HFFc6 (cell line): Measurements from ENCODE around the gene MYO1D. TPM values are rescaled to one million over a fixed set of nuclear protein-coding genes. Genes with fewer than 3 reads are reported as not detected.

Experiments
- DNase-seq: peaks from one replicate; pipeline ENCODE4 v3.0.0-alpha.2; 2018
- H3K27ac Mint-ChIP-seq: 2 replicates; pipeline ENCODE4 v1.8.0; 2020; ENCODE audit warnings: mild to moderate bottlenecking, mixed read lengths
- H3K27me3 Mint-ChIP-seq: 2 replicates; pipeline ENCODE4 v1.8.0; 2021; ENCODE audit warnings: mild to moderate bottlenecking, moderate library complexity, mixed read lengths; ENCODE audit not compliant: insufficient read depth
- H3K36me3 Mint-ChIP-seq: 2 replicates; pipeline ENCODE4 v1.8.0; 2021; ENCODE audit warnings: low read depth, mixed read lengths
- H3K4me1 Mint-ChIP-seq: 2 replicates; pipeline ENCODE4 v1.8.0; 2020; ENCODE audit warnings: low read depth, mixed read lengths
- H3K4me3 Mint-ChIP-seq: 2 replicates; pipeline ENCODE4 v1.8.0; 2020; ENCODE audit warnings: mild to moderate bottlenecking, moderate library complexity, mixed read lengths
- H3K9me3 Mint-ChIP-seq: 2 replicates; pipeline ENCODE4 v1.8.0; 2020; ENCODE audit warnings: mild to moderate bottlenecking, mixed read lengths
- CTCF ChIP-seq: fragments of 200-600 bp; sonication (generic); IDR thresholded peaks from 2 replicates; pipeline ENCODE4 v1.5.0; 2021; ENCODE audit warnings: antibody characterized with exemption, mild to moderate bottlenecking
- total RNA-seq, 6 experiments: library from RNA; stranded (reverse); fragmentation: NEBNext Ultra II Directional; extraction: Animal tissue kit (Norgen Biotek cat#: 25700); gene quantifications; 2 replicates in 1 of 6; 3 replicates in 5 of 6; pipeline ENCODE4 v1.2.3, GENCODE V29; 2021

MYO1D gene
- total RNA-seq, 6 experiments from 2014 or later, result 3.8 to 28.8 (median 4.8) TPM

- no peaks in the 10 kb centered on the region for H3K9me3 Mint-ChIP-seq
- no peak overlapping the region for H3K27ac Mint-ChIP-seq
- TF ChIP-seq CTCF, result no peak
- no peak for DNase-seq
- H3K4me3 Mint-ChIP-seq, result no peak overlapping the region
- H3K36me3 Mint-ChIP-seq, result peaks cover 6% of the 10 kb centered on the region
- H3K27me3 Mint-ChIP-seq, result peaks cover 5% of the 10 kb centered on the region
- H3K4me1 Mint-ChIP-seq, result peaks cover 24% of the 10 kb centered on the region
Observed at GRCh38 chr17:32567511-32567910, 309.4 kb downstream of the MYO1D start.

DNA sequence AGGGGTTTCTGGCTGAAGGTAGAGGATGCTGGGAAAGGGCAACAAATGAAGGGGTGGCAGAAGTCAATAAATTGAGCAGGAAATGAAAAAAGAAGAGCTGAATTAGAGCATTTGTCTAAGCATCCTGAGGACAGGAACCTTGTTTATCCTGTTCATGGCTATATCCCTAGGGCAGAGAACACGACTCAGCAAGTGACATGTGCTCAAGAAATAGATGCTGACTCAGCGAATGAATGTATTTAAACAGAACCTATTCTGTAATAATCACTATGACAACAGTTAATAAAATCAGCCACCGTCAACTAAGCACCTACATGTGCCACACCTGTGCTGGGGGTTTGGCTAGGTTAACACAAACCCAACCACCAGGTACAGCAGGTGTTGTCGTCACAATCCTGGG, 309.8 kb downstream of the MYO1D start:
- no peak overlapping the region for H3K4me3 Mint-ChIP-seq
- peaks cover 5% of the 10 kb centered on the region for H3K27me3 Mint-ChIP-seq
- no peak for DNase-seq
- no peak overlapping the region for H3K27ac Mint-ChIP-seq
- H3K36me3 Mint-ChIP-seq, result peaks cover 6% of the 10 kb centered on the region
- H3K9me3 Mint-ChIP-seq, result no peaks in the 10 kb centered on the region
- peaks cover 24% of the 10 kb centered on the region for H3K4me1 Mint-ChIP-seq
- no peak for TF ChIP-seq CTCF

DNA sequence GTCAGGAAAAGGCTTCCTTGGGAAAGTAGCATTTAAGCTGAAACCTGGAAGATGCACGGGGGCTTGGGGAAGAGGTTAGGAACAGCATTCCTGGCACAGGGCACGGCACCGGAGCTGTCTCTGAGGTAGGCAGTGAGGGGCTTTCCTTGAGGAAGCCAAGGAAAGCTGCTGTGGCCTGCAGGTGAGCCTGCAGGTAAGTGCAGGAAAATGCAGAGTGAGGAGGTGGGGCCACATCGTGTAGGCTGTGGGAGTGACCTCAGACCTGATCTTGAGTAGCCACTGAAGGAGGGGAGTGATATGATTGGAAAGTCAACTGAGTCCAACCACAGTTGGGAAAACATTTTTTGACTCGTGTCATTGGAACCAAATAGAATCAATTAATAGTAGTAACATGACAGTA, 310.6 kb downstream of the MYO1D start:
- H3K4me1 Mint-ChIP-seq, result peaks cover 24% of the 10 kb centered on the region
- DNase-seq, result no peak

DNA sequence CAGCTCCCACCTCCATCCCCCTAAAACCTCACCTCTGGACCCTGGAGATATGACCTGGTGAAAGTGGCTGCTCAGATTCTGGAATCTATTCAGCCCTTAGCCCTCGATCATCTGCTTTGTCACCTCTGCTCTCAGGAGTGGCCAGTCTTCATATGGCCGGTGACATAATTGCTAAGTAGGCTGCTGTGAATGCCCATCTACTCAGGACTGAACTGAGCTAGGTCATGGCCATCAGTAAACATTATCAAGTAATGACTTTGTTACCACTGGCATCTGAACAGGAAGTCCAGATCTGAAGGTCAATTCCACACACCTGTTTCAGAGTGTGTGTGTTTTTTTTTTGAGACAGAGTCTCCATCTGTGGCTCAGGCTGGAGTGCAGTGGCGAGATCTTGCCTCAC, 311.5 kb downstream of the MYO1D start:
- H3K27ac Mint-ChIP-seq, result no peak overlapping the region
- TF ChIP-seq CTCF, result no peak
- H3K27me3 Mint-ChIP-seq, result peaks cover 7% of the 10 kb centered on the region
- no peak for DNase-seq
- no peak overlapping the region for H3K4me3 Mint-ChIP-seq
- no peaks in the 10 kb centered on the region for H3K9me3 Mint-ChIP-seq
- H3K36me3 Mint-ChIP-seq, result peaks cover 6% of the 10 kb centered on the region
- H3K4me1 Mint-ChIP-seq, result peaks cover 19% of the 10 kb centered on the region

More for the DNA sequence above, 310.6 kb downstream of the MYO1D start:
- no peaks in the 10 kb centered on the region for H3K9me3 Mint-ChIP-seq
- no peak overlapping the region for H3K27ac Mint-ChIP-seq
- no peak overlapping the region for H3K4me3 Mint-ChIP-seq
- H3K36me3 Mint-ChIP-seq, result peaks cover 6% of the 10 kb centered on the region
- peaks cover 6% of the 10 kb centered on the region for H3K27me3 Mint-ChIP-seq
- TF ChIP-seq CTCF, result no peak

- Mint-ChIP-seq H3K27me3 (peaks cover 7% of the 10 kb centered on the region), H3K4me3 (no peak overlapping the region), H3K9me3 (no peaks in the 10 kb centered on the region), H3K4me1 (peaks cover 10% of the 10 kb centered on the region), H3K27ac (no peak overlapping the region), H3K36me3 (peaks cover 6% of the 10 kb centered on the region)
- DNase-seq, result no peak
- TF ChIP-seq CTCF, result no peak
Observed at GRCh38 chr17:32564325-32564724, 312.6 kb downstream of the MYO1D start.

DNA sequence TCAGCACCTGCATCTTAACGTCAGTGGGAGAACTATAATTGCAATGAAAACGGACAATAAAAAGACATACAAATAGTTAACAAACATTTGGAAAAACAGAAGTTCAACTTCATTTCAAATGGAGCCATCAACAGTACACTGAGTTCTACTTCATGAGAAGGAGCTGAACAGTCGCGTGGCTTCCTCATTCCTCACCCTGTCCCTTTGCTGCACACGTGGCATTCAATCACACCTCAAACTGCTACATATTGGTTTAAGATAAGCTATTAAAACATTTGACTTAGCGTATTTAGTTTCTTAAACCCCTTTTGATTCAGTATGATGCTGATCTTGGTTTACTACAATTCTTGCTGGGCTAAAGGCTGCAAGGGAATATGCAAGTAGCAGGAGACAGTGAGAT, 313.3 kb downstream of the MYO1D start:
- Mint-ChIP-seq H3K4me1 (peaks cover 3% of the 10 kb centered on the region), H3K27me3 (peaks cover 6% of the 10 kb centered on the region), H3K4me3 (no peak overlapping the region), H3K27ac (no peak overlapping the region), H3K36me3 (peaks cover 6% of the 10 kb centered on the region), H3K9me3 (no peaks in the 10 kb centered on the region)
- TF ChIP-seq CTCF, result no peak
- no peak for DNase-seq
